H9 (cell line): ENCODE data around the gene RCSD1. TPM values are rescaled to one million over a fixed set of nuclear protein-coding genes. Genes with fewer than 3 reads are reported as not detected.

Source experiments
- DNase-seq: peaks from one replicate; pipeline ENCODE4 v3.0.0-alpha.2; 2017
- H2AFZ ChIP-seq: one replicate; pipeline ENCODE4 v1.6.1; 2013; ENCODE audit warnings: mild to moderate bottlenecking, low read length, control low read depth, moderate library complexity
- H2AK5ac ChIP-seq: 2 replicates; pipeline ENCODE4 v1.6.1; 2013; ENCODE audit warnings: low read length, control low read depth, mixed read lengths; ENCODE audit not compliant: insufficient read length
- H2BK120ac ChIP-seq: one replicate; pipeline ENCODE4 v1.6.1; 2013; ENCODE audit warnings: low read depth, mild to moderate bottlenecking, low read length, control low read depth, inconsistent platforms; ENCODE audit not compliant: poor library complexity, severe bottlenecking
- H2BK12ac ChIP-seq: 2 replicates; pipeline ENCODE4 v1.6.1; 2013; ENCODE audit warnings: low read length, control low read depth, mixed read lengths, low read depth; ENCODE audit not compliant: insufficient read length
- H2BK15ac ChIP-seq: 2 replicates; pipeline ENCODE4 v1.6.1; 2013; ENCODE audit warnings: low read depth, low read length, control low read depth
- H2BK20ac ChIP-seq: one replicate; pipeline ENCODE4 v1.6.1; 2013; ENCODE audit warnings: low read depth, mild to moderate bottlenecking, low read length, control low read depth, inconsistent platforms; ENCODE audit not compliant: poor library complexity, severe bottlenecking
- H2BK5ac ChIP-seq: 2 replicates; pipeline ENCODE4 v1.6.1; 2013; ENCODE audit warnings: low read length, control low read depth, mixed read lengths; ENCODE audit not compliant: insufficient read length
- H3K14ac ChIP-seq: 2 replicates; pipeline ENCODE4 v1.6.1; 2013; ENCODE audit warnings: low read length, control low read depth; ENCODE audit not compliant: insufficient read depth
- H3K18ac ChIP-seq: 2 replicates; pipeline ENCODE4 v1.6.1; 2013; ENCODE audit warnings: low read depth, mild to moderate bottlenecking, mixed read lengths, low read length, control low read depth; ENCODE audit not compliant: insufficient read length
- H3K23ac ChIP-seq: 2 replicates; pipeline ENCODE4 v1.6.1; 2013; ENCODE audit warnings: low read length, control low read depth, mixed read lengths, low read depth; ENCODE audit not compliant: insufficient read length
- H3K23me2 ChIP-seq: 2 replicates; pipeline ENCODE4 v1.6.1; 2013; ENCODE audit warnings: low read depth, mild to moderate bottlenecking, mixed read lengths, low read length, control low read depth; ENCODE audit not compliant: insufficient read length, poor library complexity, severe bottlenecking
- H3K27ac ChIP-seq: 2 replicates; pipeline ENCODE4 v1.5.1; 2013; ENCODE audit warnings: low read length, control low read depth, mixed read lengths, low read depth; ENCODE audit not compliant: insufficient read length
- H3K27me3 ChIP-seq: 2 replicates; pipeline ENCODE4 v1.6.1; 2013; ENCODE audit warnings: low read length, control low read depth, inconsistent platforms; ENCODE audit not compliant: insufficient read depth
- H3K4ac ChIP-seq: 2 replicates; pipeline ENCODE4 v1.6.1; 2013; ENCODE audit warnings: low read depth, mild to moderate bottlenecking, control low read depth, inconsistent platforms, low read length, moderate library complexity
- H3K4me1 ChIP-seq: 2 replicates; pipeline ENCODE4 v1.6.1; 2013; ENCODE audit warnings: low read length, control low read depth, inconsistent platforms; ENCODE audit not compliant: insufficient read depth
- H3K4me2 ChIP-seq: 2 replicates; pipeline ENCODE4 v1.6.1; 2013; ENCODE audit warnings: low read length, control low read depth, mixed read lengths; ENCODE audit not compliant: insufficient read length, insufficient read depth
- H3K56ac ChIP-seq: 2 replicates; pipeline ENCODE4 v1.6.1; 2013; ENCODE audit warnings: low read depth, mild to moderate bottlenecking, mixed read lengths, low read length, control low read depth; ENCODE audit not compliant: insufficient read length
- H3K79me1 ChIP-seq: 2 replicates; pipeline ENCODE4 v1.6.1; 2013; ENCODE audit warnings: low read depth, mild to moderate bottlenecking, moderate library complexity, low read length, control low read depth, inconsistent platforms; ENCODE audit not compliant: insufficient read depth, poor library complexity, severe bottlenecking
- H3K79me2 ChIP-seq: 2 replicates; pipeline ENCODE4 v1.6.1; 2013; ENCODE audit warnings: low read length, control low read depth, inconsistent platforms; ENCODE audit not compliant: insufficient read depth
- H3K9ac ChIP-seq: 2 replicates; pipeline ENCODE4 v1.6.1; 2013; ENCODE audit warnings: low read length, control low read depth, mixed read lengths; ENCODE audit not compliant: insufficient read length; ENCODE audit errors: extremely low read depth
- H3K9me3 ChIP-seq: one replicate; pipeline ENCODE4 v1.6.1; 2013; ENCODE audit warnings: low read depth, low read length, inconsistent platforms; ENCODE audit not compliant: control insufficient read depth
- H3T11ph ChIP-seq: one replicate; pipeline ENCODE4 v1.6.1; 2013; ENCODE audit warnings: mild to moderate bottlenecking, low read length, control low read depth, inconsistent platforms
- H4K20me1 ChIP-seq: one replicate; pipeline ENCODE4 v1.6.1; 2013; ENCODE audit not compliant: control insufficient read depth, insufficient read length, insufficient read depth
- H4K5ac ChIP-seq: 2 replicates; pipeline ENCODE4 v1.6.1; 2013; ENCODE audit warnings: low read depth, mild to moderate bottlenecking, mixed read lengths, low read length, control low read depth; ENCODE audit not compliant: insufficient read length
- H4K8ac ChIP-seq: replicated peaks from 2 replicates; pipeline ENCODE4 v1.6.1; 2013; ENCODE audit warnings: low read length, control low read depth, mixed read lengths, low read depth; ENCODE audit not compliant: insufficient read length
- H4K91ac ChIP-seq: 2 replicates; pipeline ENCODE4 v1.6.1; 2013; ENCODE audit warnings: low read depth, mild to moderate bottlenecking, moderate library complexity, mixed read lengths, low read length, control low read depth; ENCODE audit not compliant: insufficient read length
- H3K27ac Mint-ChIP-seq, 3 experiments: 2 replicates in 2 of 3; 3 replicates in 1 of 3; pipeline ENCODE4 v1.8.0; 2020 to 2021; ENCODE audit warnings: mixed read lengths in 3 of 3, mild to moderate bottlenecking in 1 of 3, moderate library complexity in 1 of 3
- H3K27me3 Mint-ChIP-seq: 2 replicates; pipeline ENCODE4 v1.8.0; 2021; ENCODE audit warnings: low read depth, mild to moderate bottlenecking, moderate library complexity, mixed read lengths
- H3K36me3 Mint-ChIP-seq, 3 experiments: 2 replicates in 2 of 3; 3 replicates in 1 of 3; pipeline ENCODE4 v1.8.0; 2020 to 2021; ENCODE audit warnings: low read depth in 3 of 3, mixed read lengths in 3 of 3; ENCODE audit not compliant: insufficient read depth in 1 of 3
- H3K4me1 Mint-ChIP-seq, 2 experiments: 2 replicates each; pipeline ENCODE4 v1.8.0; 2020; ENCODE audit warnings: mixed read lengths in 2 of 2
- H3K4me3 Mint-ChIP-seq, 2 experiments: 2 replicates in 1 of 2; 3 replicates in 1 of 2; pipeline ENCODE4 v1.8.0; 2020 to 2021; ENCODE audit warnings: mild to moderate bottlenecking in 2 of 2, mixed read lengths in 2 of 2, moderate library complexity in 1 of 2
- H3K9me3 Mint-ChIP-seq, 2 experiments: 2 replicates in 1 of 2; 3 replicates in 1 of 2; pipeline ENCODE4 v1.8.0; 2020; ENCODE audit warnings: mild to moderate bottlenecking in 2 of 2, mixed read lengths in 2 of 2, moderate library complexity in 1 of 2
- CTCF ChIP-seq: fragments of 200-600 bp; sonication (generic); conservative IDR thresholded peaks from 3 replicates; pipeline ENCODE4 v1.8.0; 2021; ENCODE audit warnings: antibody characterized with exemption, mild to moderate bottlenecking
- WGBS: extraction: QIAGEN DNeasy Blood & Tissue Kit; methylation state at CpG from one replicate; pipeline ENCODE4 v1.1.7; 2013; ENCODE audit warnings: missing lambda C conversion rate, low lambda C conversion rate, mixed read lengths; ENCODE audit not compliant: insufficient read length; ENCODE audit errors: extremely low coverage; 5-methylcytosine and 5-hydroxymethylcytosine counted together
- total RNA-seq: library from RNA; stranded (reverse); gene quantifications from 2 replicates; pipeline ENCODE4 v1.2.1, GENCODE V29; 2021

RCSD1 gene
- total RNA-seq, 1 experiment from 2014 or later: 0.13 TPM

GRCh38 chr1:167627615-167627864 lies 2.5 kb upstream of the RCSD1 start:
- Histone ChIP-seq H4K5ac (no peak overlapping the region), H3K4ac (no peak overlapping the region), H2BK5ac (no peak overlapping the region), H3K14ac (no peak overlapping the region), H3K9ac (no peak overlapping the region), H2BK20ac (no peak overlapping the region), H4K8ac (no peak overlapping the region), H3K27ac (no peak overlapping the region), H3K27me3 (peaks cover 21% of the 10 kb centered on the region), H3K4me2 (no peak overlapping the region), H3K56ac (no peak overlapping the region), H2BK15ac (no peak overlapping the region), H2AFZ (no peak overlapping the region), H4K91ac (no peak overlapping the region), H2BK120ac (no peak overlapping the region), H2BK12ac (no peak overlapping the region), H4K20me1 (no peaks in the 10 kb centered on the region), H2AK5ac (no peak overlapping the region), H3K23ac (no peak overlapping the region), H3T11ph (no peak overlapping the region), H3K9me3 (no peaks in the 10 kb centered on the region), H3K79me2 (no peaks in the 10 kb centered on the region), H3K23me2 (peaks cover 5% of the 10 kb centered on the region), H3K79me1 (no peaks in the 10 kb centered on the region), H3K4me1 (peaks cover 7% of the 10 kb centered on the region; the same call in 1 of the 2 replicates), H3K18ac (no peak overlapping the region)
- Mint-ChIP-seq H3K4me3 (no peak overlapping the region), H3K4me1 (peaks cover 16 to 17% of the 10 kb centered on the region in 2 experiments), H3K9me3 (peaks cover 3 to 11% of the 10 kb centered on the region in 2 experiments; a peak in 4 of 5 replicates), H3K36me3 (no peaks in the 10 kb centered on the region; a peak in 3 of 7 replicates), H3K27me3 (peaks cover 76% of the 10 kb centered on the region), H3K27ac (no peak overlapping the region)
- no CpG with 5 or more reads among the region's 3 CpGs for WGBS
- no peak for DNase-seq
- no peak for TF ChIP-seq CTCF
